Left lung (tissue), 10 donors: Measurements from ENCODE around the gene PLA2G4B. TPM values are rescaled to one million over a fixed set of nuclear protein-coding genes. Genes with fewer than 3 reads are reported as not detected.

ENCODE experiments used
- ATAC-seq: fragments of 200-7000 bp; cut with Tn5 transposase; one replicate; pipeline ENCODE4 v1.9.1; 2020; ENCODE audit warnings: moderate library complexity
- DNase-seq, 4 donors: peaks; one replicate each; pipeline ENCODE4 v3.0.0-alpha.2; 2013 to 2020
- H3K27ac ChIP-seq, 2 donors: fragments of 200-600 bp; sonication (generic) in 1 of 2; one replicate each; pipeline versions ENCODE4 v1.5.0 to v1.8.0; 2020 to 2021
- H3K27me3 ChIP-seq, 2 donors: fragments of 200-600 bp; sonication (generic) in 1 of 2; one replicate each; pipeline versions ENCODE4 v1.5.0 to v1.8.0; 2020 to 2021
- H3K36me3 ChIP-seq, 2 donors: fragments of 200-600 bp; sonication (generic) in 1 of 2; one replicate each; pipeline versions ENCODE4 v1.5.0 to v1.8.0; 2020 to 2021
- H3K4me1 ChIP-seq, 2 donors: fragments of 200-600 bp; one replicate each; pipeline ENCODE4 v1.8.0; 2021
- H3K4me3 ChIP-seq, 2 donors: fragments of 200-600 bp; sonication (generic) in 1 of 2; one replicate each; pipeline versions ENCODE4 v1.5.0 to v1.8.0; 2020 to 2021; ENCODE audit warnings: mild to moderate bottlenecking in 1 of 2
- H3K9me3 ChIP-seq, 2 donors: fragments of 200-600 bp; sonication (generic) in 1 of 2; one replicate each; pipeline versions ENCODE4 v1.5.0 to v1.8.0; 2020 to 2021
- intact Hi-C, 2 donors: fragments of 100-400 bp; cut with DNase I; formaldehyde crosslinking; loops; one replicate each; pipeline versions ENCODE4 v1.11.2 to v1.14.2; 2022
- polyA plus RNA-seq, 6 donors: library from polyadenylated mRNA; unstranded; fragments of 120-200 nt; gene quantifications; one replicate each; pipeline ENCODE4 v1.2.1, GENCODE V29; 2013; ENCODE audit not compliant: insufficient read length in 6 of 6
- total RNA-seq, 2 donors: library from RNA; stranded (reverse); fragmentation: NEBNext Ultra II Directional; extraction: Animal tissue kit (Norgen Biotek cat#: 25700); gene quantifications; one replicate each; pipeline ENCODE4 v1.2.1, GENCODE V29; 2021
- TF ChIP-seq, protein P1 (sequence below), 2 donors: fragments of 200-600 bp; sonication (generic) in 1 of 2; IDR thresholded peaks; one replicate each; pipeline versions ENCODE4 v1.5.0 to v1.8.0; 2021; ENCODE audit warnings: antibody characterized with exemption in 2 of 2
- donor health status: DM: no; HTN: yes; CAD: no.
- donor health status: DM: no; HTN: no; CAD: no.

The PLA2G4B gene
- total and polyA plus RNA-seq, 8 donors, result 9.2 to 23.1 (median 11.3) TPM

DNA sequence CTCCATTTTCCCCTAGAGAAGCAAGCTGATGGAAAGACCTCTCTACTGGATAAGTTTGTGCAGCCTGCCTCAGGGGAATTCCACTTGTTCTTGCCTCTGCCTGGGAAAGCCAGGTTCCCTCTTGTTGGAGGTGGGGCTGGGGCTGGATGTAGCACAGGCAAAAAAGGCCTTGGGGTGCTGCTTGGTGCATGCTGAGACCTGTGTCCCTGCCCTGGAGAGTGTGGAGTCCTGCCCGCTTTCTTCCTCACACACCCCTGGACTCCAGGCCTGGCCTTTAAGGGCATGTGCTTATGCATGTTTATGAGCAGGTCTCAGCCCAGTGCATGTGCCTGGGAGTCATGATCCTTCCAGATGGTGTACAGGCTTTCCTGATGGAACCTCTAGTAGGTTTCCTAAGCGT, 34.3 kb upstream of the PLA2G4B start:
- H3K27ac ChIP-seq, result no peak overlapping the region
- TF ChIP-seq, protein P1, sequence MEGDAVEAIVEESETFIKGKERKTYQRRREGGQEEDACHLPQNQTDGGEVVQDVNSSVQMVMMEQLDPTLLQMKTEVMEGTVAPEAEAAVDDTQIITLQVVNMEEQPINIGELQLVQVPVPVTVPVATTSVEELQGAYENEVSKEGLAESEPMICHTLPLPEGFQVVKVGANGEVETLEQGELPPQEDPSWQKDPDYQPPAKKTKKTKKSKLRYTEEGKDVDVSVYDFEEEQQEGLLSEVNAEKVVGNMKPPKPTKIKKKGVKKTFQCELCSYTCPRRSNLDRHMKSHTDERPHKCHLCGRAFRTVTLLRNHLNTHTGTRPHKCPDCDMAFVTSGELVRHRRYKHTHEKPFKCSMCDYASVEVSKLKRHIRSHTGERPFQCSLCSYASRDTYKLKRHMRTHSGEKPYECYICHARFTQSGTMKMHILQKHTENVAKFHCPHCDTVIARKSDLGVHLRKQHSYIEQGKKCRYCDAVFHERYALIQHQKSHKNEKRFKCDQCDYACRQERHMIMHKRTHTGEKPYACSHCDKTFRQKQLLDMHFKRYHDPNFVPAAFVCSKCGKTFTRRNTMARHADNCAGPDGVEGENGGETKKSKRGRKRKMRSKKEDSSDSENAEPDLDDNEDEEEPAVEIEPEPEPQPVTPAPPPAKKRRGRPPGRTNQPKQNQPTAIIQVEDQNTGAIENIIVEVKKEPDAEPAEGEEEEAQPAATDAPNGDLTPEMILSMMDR (IDR thresholded peaks at IDR 0.05), result no peak
- H3K4me3 ChIP-seq, result no peak overlapping the region
- H3K36me3 ChIP-seq, result peaks cover 0 to 22% of the 10 kb centered on the region in 2 donors
- ATAC-seq (no peak), DNase-seq (no peak)
- intact Hi-C loops, result no loop called here
- H3K4me1 ChIP-seq, result peaks cover 0 to 4% of the 10 kb centered on the region in 2 donors
- H3K9me3 ChIP-seq, result no peaks in the 10 kb centered on the region
- H3K27me3 ChIP-seq, result no peaks in the 10 kb centered on the region

DNA sequence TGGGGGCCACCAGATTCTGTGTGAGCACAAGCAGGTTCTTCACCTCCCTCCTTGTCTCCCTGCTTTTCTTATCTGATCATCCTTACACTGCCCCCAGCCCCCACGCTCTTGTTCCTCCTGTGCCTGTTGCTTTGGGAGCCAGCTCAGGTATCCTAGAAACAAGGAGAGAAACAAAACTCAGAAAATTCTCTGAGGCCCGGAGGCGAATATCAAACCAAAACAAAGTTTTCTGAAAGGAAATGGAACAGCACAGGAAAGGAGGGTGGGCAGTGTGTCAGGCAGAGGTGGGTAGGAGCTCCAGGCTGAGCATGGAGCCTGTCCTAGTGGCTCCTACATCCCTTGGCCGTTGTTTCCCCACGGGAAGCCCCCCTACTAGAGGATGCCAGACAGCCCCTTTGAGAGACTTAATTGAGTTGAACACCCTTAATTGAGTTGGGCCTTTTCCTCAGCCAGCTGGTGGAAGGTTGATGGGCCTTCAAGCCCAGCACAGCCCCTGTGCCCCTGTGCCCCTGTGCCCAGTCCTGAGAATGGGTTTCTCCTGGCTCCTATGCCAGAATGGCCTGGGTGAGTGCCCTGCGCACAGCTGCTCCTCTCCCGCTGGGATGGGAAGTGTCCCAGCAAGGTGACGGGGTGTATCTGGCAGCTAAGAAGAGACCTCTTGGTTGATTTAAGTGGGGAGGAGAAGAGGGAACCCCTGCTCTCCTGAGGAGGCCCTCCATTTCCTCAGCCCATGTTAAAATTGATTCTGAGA, 33.6 kb upstream of the PLA2G4B start:
- Histone ChIP-seq H3K27ac (no peak overlapping the region), H3K4me1 (peaks cover 0 to 7% of the 10 kb centered on the region in 2 donors), H3K9me3 (no peaks in the 10 kb centered on the region), H3K36me3 (peaks cover 0 to 25% of the 10 kb centered on the region in 2 donors), H3K4me3 (no peak overlapping the region), H3K27me3 (no peaks in the 10 kb centered on the region)
- intact Hi-C loops, result no loop called here
- no peak for ATAC-seq
- DNase-seq, result no peak
- TF ChIP-seq, protein P1 (IDR thresholded peaks at IDR 0.05), result no peak

DNA sequence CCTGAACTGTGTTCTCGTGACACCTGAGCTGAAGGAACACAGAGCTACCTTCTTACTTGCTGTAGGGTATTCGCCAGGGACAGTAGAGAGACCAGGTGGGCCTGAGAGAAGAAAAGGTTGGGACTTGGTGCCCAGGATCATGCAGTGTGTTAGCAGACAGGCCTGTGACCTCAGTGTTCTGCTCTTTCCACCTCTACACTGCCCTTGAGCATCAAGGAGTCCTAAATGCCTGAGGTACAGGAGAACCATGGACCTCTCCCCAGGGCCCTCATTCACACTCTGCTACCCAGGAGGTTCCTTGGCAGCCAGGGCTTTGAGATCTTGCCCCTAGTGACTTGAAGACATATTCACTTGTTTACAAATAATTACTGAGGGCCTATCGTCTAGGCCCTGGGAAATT, 32.9 kb upstream of the PLA2G4B start:
- DNase-seq (no peak), ATAC-seq (no peak)
- intact Hi-C loops, result no loop called here
- TF ChIP-seq, protein P1 (IDR thresholded peaks at IDR 0.05), result no peak
- Histone ChIP-seq H3K27me3 (no peaks in the 10 kb centered on the region), H3K36me3 (peaks cover 0 to 20% of the 10 kb centered on the region in 2 donors), H3K27ac (no peak overlapping the region), H3K9me3 (no peaks in the 10 kb centered on the region), H3K4me1 (peaks cover 0 to 7% of the 10 kb centered on the region in 2 donors), H3K4me3 (no peak overlapping the region)

DNA sequence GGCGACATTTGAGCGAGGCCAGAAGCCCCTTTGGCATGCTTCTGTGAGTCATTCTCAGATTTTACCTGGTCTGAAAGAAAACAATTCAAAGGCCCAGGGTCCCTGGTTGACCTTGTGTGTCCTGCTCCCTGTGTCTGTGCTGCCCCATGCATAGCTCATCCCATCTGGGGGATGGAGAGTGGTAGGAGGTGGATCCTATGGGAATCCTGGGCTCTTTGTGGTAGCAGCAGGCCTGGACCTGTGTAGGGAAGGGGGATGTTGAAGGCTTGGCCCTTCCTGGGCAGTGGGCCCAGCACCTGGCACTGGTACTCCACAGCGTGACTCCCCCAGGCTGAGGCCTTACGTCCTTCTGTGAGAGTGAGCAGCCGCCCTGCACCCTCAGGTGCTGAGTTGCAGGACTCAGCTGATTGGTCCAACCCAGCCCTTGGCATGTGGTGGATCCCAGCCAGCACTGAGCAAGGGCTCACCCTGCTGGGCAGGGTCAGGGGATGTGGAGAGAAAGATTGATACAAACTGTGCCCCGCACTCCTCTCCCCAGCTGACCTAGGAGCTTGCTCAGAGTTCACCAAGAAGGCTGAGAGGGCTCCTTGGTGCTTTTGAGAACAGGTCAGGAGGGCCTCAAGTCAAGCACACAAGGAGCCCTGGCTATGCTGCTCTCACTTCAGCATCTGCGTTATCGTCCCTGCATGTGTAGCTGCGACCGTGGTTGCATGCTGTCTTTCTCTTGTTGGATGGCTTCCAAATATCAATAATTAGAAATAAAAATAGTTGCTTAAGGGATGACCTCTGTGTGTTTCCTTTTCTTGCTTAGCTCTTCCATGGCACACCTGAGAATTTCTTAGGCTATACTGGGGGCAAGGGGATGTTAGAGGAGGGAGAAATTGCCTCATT, 32.1 kb upstream of the PLA2G4B start:
- H3K27ac ChIP-seq, result no peak overlapping the region
- H3K9me3 ChIP-seq, result no peaks in the 10 kb centered on the region
- DNase-seq, result peak in 1 of 4 donors; percentile 57
- H3K27me3 ChIP-seq, result no peaks in the 10 kb centered on the region
- peaks cover 0 to 18% of the 10 kb centered on the region in 2 donors for H3K36me3 ChIP-seq
- intact Hi-C loops, result no loop called here
- no peak overlapping the region for H3K4me3 ChIP-seq
- ATAC-seq, result peak; percentile 88
- TF ChIP-seq, protein P1 (IDR thresholded peaks at IDR 0.05), result no peak
- peaks cover 0 to 16% of the 10 kb centered on the region in 2 donors for H3K4me1 ChIP-seq

DNA sequence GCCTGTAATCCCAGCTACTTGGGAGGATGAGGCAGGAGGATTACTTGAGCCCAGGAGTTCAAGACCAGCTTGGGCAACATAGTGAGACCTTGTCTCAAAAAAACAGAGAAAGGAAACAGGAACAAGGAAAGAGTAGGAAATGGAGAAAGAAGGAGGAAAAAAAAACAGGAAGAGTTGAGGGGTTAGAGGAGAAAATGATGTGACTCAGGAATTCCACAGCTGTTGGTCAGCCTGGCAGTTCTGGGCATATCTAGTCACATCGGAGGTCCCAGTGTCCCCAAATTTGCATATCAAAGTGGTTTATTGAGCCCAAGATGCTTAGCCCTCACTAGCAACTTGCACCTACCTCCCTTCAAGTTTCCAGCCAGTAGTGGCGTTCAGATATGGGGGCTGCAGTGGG, 29.5 kb upstream of the PLA2G4B start:
- DNase-seq, result no peak
- Histone ChIP-seq H3K4me1 (peaks cover 0 to 19% of the 10 kb centered on the region in 2 donors), H3K36me3 (peaks cover 0 to 30% of the 10 kb centered on the region in 2 donors), H3K27ac (no peak overlapping the region), H3K27me3 (no peaks in the 10 kb centered on the region), H3K9me3 (no peaks in the 10 kb centered on the region), H3K4me3 (no peak overlapping the region)
- no peak for ATAC-seq
- TF ChIP-seq, protein P1 (IDR thresholded peaks at IDR 0.05), result no peak
- intact Hi-C loops, result no loop called here
